ENCODE measurements around the gene KRT7. TPM values are rescaled to one million over a fixed set of nuclear protein-coding genes. Genes with fewer than 3 reads are reported as not detected.
"Not testable (repeated sequence)": the region's sequence is repeated elsewhere in the genome, so short reads cannot be mapped to it uniquely, and the experiment has no call there.

KRT7 gene
- total and polyA plus RNA-seq, 2 experiments from 2014 or later: 11.0 to 17.4 TPM

GRCh38 chr12:52238916-52239646, 6.0 kb downstream of the KRT7 start:
- Histone ChIP-seq H3K4me1 (ENCODE audit: insufficient read depth) (peaks cover 18% of the 10 kb centered on the region), H3K79me2 (ENCODE audit: insufficient read depth) (no peaks in the 10 kb centered on the region), H4K20me1 (ENCODE audit: insufficient read depth) (no peaks in the 10 kb centered on the region), H3K9me3 (ENCODE audit: low read depth) (no peaks in the 10 kb centered on the region), H3F3A (ENCODE audit: insufficient read depth) (no peaks in the 10 kb centered on the region), H3K4me2 (ENCODE audit: unreplicated experiment) (no peak overlapping the region), H3K36me3 (ENCODE audit: low read depth) (no peaks in the 10 kb centered on the region), H3K9me2 (ENCODE audit: insufficient read depth) (no peaks in the 10 kb centered on the region), H2AFZ (no peak overlapping the region), H3K27me3 (replicated peaks; ENCODE audit: insufficient read depth) (no peaks in the 10 kb centered on the region), H3K4me3 (no peak overlapping the region), H3K9ac (no peak overlapping the region), H3K27ac (no peak overlapping the region)
- in situ Hi-C loops (cut with MboI): no loop called here
- WGBS, 2 experiments (ENCODE audit: low coverage in 1 of 2, low lambda C conversion rate in 2 of 2, missing lambda C conversion rate in 2 of 2): 96% methylated on average over 7 of the region's 7 CpGs
- DNase-seq: no peak
- no peak for TF ChIP-seq EZH2 (IDR thresholded peaks at IDR 0.05; ENCODE audit: insufficient read depth, poor library complexity, severe bottlenecking)
- no peak for TF ChIP-seq EZH2phosphoT487 (IDR thresholded peaks at IDR 0.05; ENCODE audit: insufficient read depth, low read depth)

DNA sequence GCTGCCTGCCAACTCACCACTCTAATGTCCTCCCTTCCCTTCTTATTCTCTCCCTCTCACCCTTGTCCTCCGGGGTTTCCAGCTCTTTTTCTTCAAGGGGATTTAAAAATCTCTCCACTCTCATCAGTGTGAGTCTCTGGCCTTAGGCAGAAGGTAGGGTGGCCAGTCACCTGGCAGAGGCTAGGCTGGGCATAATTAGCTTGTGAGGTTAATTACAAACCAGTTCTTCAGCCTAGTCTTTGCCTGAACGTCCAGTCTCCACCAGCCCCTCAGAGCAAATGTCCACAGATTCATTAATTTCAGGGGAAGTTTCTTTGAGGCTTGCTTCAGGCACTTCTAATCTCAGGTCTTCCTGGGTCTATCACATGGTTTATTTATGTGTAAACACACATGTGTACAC, 6.7 kb downstream of the KRT7 start:
- 86 to 88% methylated on average over 2 of the region's 2 CpGs for WGBS, 2 experiments (ENCODE audit: low coverage in 1 of 2, low lambda C conversion rate in 2 of 2, missing lambda C conversion rate in 2 of 2)
- Histone ChIP-seq H3F3A (ENCODE audit: insufficient read depth) (no peaks in the 10 kb centered on the region), H4K20me1 (ENCODE audit: insufficient read depth) (no peaks in the 10 kb centered on the region), H3K9ac (no peak overlapping the region), H2AFZ (no peak overlapping the region), H3K27me3 (replicated peaks; ENCODE audit: insufficient read depth) (no peaks in the 10 kb centered on the region), H3K36me3 (ENCODE audit: low read depth) (no peaks in the 10 kb centered on the region), H3K27ac (no peak overlapping the region), H3K9me3 (ENCODE audit: low read depth) (no peaks in the 10 kb centered on the region), H3K79me2 (ENCODE audit: insufficient read depth) (no peaks in the 10 kb centered on the region), H3K9me2 (ENCODE audit: insufficient read depth) (no peaks in the 10 kb centered on the region), H3K4me2 (ENCODE audit: unreplicated experiment) (no peak overlapping the region), H3K4me3 (no peak overlapping the region), H3K4me1 (ENCODE audit: insufficient read depth) (peaks cover 23% of the 10 kb centered on the region)
- TF ChIP-seq EZH2phosphoT487 (IDR thresholded peaks at IDR 0.05; ENCODE audit: insufficient read depth, low read depth) (no peak), EZH2 (IDR thresholded peaks at IDR 0.05; ENCODE audit: insufficient read depth, poor library complexity, severe bottlenecking) (no peak)
- in situ Hi-C loops (cut with MboI): no loop called here
- DNase-seq: no peak

DNA sequence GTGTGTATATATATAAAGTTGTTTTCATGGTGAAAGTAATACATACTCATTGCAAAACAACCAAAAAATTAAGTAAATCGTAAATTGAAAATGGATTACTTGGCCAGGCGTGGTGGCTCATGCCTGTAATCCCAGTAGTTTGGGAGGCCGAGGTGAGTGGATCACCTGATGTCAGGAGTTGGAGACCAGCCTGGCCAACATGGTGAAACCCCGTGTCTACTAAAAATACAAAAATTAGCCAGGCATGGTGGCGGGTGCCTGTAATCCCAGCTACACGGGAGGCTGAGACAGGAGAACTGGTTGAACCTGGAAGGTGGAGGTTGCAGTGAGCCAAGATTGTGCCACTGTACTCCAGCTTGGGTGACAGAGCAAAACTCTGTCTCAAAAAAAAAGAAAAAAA, 7.2 kb downstream of the KRT7 start:
- H3K9me3 ChIP-seq (ENCODE audit: low read depth); H3K79me2 ChIP-seq (ENCODE audit: insufficient read depth); H3K27me3 ChIP-seq (replicated peaks; ENCODE audit: insufficient read depth); DNase-seq; H3F3A ChIP-seq (ENCODE audit: insufficient read depth); H3K4me2 ChIP-seq (ENCODE audit: unreplicated experiment); in situ Hi-C loops (cut with MboI); H3K36me3 ChIP-seq (ENCODE audit: low read depth); H2AFZ ChIP-seq; H4K20me1 ChIP-seq (ENCODE audit: insufficient read depth); H3K27ac ChIP-seq; H3K9me2 ChIP-seq (ENCODE audit: insufficient read depth); H3K4me3 ChIP-seq; H3K9ac ChIP-seq: not testable (repeated sequence)
- H3K4me1 ChIP-seq (ENCODE audit: insufficient read depth): peaks cover 21% of the 10 kb centered on the region
- WGBS, 2 experiments (ENCODE audit: low coverage in 1 of 2, low lambda C conversion rate in 2 of 2, missing lambda C conversion rate in 2 of 2): 95% methylated on average over 6 of the region's 6 CpGs

DNA sequence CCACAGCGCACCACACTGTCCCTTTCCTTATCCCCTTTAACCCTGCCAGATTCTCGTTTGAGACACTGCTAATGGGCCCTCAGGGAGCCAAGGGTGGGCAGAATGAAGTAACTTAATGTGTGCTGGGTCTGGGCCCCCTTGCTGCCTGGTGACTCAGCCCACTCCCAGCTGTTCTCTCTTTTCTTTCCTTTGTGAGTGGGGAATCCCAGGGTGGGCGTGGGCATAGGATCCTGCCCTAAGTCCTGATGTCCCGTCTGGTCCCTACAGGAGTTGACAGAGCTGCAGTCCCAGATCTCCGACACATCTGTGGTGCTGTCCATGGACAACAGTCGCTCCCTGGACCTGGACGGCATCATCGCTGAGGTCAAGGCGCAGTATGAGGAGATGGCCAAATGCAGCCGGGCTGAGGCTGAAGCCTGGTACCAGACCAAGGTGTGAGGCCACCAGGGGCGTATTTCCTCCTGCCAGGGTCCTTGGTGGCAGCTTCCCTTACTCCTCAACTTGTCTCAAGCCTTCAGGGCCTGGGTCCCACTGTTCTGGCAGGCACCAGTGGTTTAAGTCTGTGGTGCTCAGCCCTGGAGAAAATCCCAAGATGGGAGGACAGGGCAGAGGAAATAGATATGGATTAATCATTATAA, 8.3 kb downstream of the KRT7 start:
- H4K20me1 ChIP-seq (ENCODE audit: insufficient read depth): no peaks in the 10 kb centered on the region
- 65 to 78% methylated on average over 6 to 11 of the region's 11 CpGs for WGBS, 2 experiments (ENCODE audit: low coverage in 1 of 2, low lambda C conversion rate in 2 of 2, missing lambda C conversion rate in 2 of 2)
- no peaks in the 10 kb centered on the region for H3F3A ChIP-seq (ENCODE audit: insufficient read depth)
- no peaks in the 10 kb centered on the region for H3K79me2 ChIP-seq (ENCODE audit: insufficient read depth)
- H3K9me2 ChIP-seq (ENCODE audit: insufficient read depth): no peaks in the 10 kb centered on the region
- H3K27me3 ChIP-seq (replicated peaks; ENCODE audit: insufficient read depth): no peaks in the 10 kb centered on the region
- no peak overlapping the region for H2AFZ ChIP-seq
- no peak overlapping the region for H3K9ac ChIP-seq
- no peaks in the 10 kb centered on the region for H3K36me3 ChIP-seq (ENCODE audit: low read depth)
- H3K27ac ChIP-seq: no peak overlapping the region
- DNase-seq: no peak
- H3K9me3 ChIP-seq (ENCODE audit: low read depth): no peaks in the 10 kb centered on the region
- H3K4me1 ChIP-seq (ENCODE audit: insufficient read depth): peaks cover 15% of the 10 kb centered on the region
- in situ Hi-C loops (cut with MboI): no loop called here
- H3K4me2 ChIP-seq (ENCODE audit: unreplicated experiment): no peak overlapping the region
- H3K4me3 ChIP-seq: no peak overlapping the region
- TF ChIP-seq EZH2 (IDR thresholded peaks at IDR 0.05; ENCODE audit: insufficient read depth, poor library complexity, severe bottlenecking) (no peak), EZH2phosphoT487 (IDR thresholded peaks at IDR 0.05; ENCODE audit: insufficient read depth, low read depth) (no peak)

Measured in GM23248 (cell line).